GM18861 (cell line): ENCODE results near the gene VWA8.
"Not testable (repeated sequence)": the region's sequence is repeated elsewhere in the genome, so short reads cannot be mapped to it uniquely, and the experiment has no call there.

ENCODE experiments used
- ATAC-seq: cut with Tn5 transposase; IDR thresholded peaks from one replicate; pipeline ENCODE4 v1.9.1; 2021; ENCODE audit not compliant: unreplicated experiment

Gene VWA8

GRCh38 chr13:41928323-41928722 is 32.6 kb downstream of the VWA8 start:
- no peak for ATAC-seq

- no peak for ATAC-seq
Observed at GRCh38 chr13:41925014-41925413, 35.9 kb downstream of the VWA8 start.

- not testable (repeated sequence) for ATAC-seq
Observed at GRCh38 chr13:41922894-41923293, 38.0 kb downstream of the VWA8 start.

GRCh38 chr13:41919741-41920487 is 41.0 kb downstream of the VWA8 start:
- no peak for ATAC-seq

- no peak for ATAC-seq
Observed at GRCh38 chr13:41919031-41919740, 41.7 kb downstream of the VWA8 start.

GRCh38 chr13:41917641-41918040 is 43.3 kb downstream of the VWA8 start:
- no peak for ATAC-seq

GRCh38 chr13:41916173-41916954 is 44.5 kb downstream of the VWA8 start:
- ATAC-seq: peak; percentile 93

- no peak for ATAC-seq
Observed at GRCh38 chr13:41915081-41915480, 45.8 kb downstream of the VWA8 start.

- ATAC-seq: no peak
Observed at GRCh38 chr13:41914552-41914951, 46.4 kb downstream of the VWA8 start.

GRCh38 chr13:41909506-41909905 is 51.4 kb downstream of the VWA8 start:
- ATAC-seq: no peak

- ATAC-seq: peak; percentile 86
Observed at GRCh38 chr13:41905600-41906254, 55.2 kb downstream of the VWA8 start.

- no peak for ATAC-seq
Observed at GRCh38 chr13:41900918-41901317, 60.0 kb downstream of the VWA8 start.

- ATAC-seq: not testable (repeated sequence)
Observed at GRCh38 chr13:41898411-41898810, 62.5 kb downstream of the VWA8 start.

- ATAC-seq: no peak
Observed at GRCh38 chr13:41897126-41897525, 63.8 kb downstream of the VWA8 start.

- no peak for ATAC-seq
Observed at GRCh38 chr13:41895478-41895877, 65.4 kb downstream of the VWA8 start.

- ATAC-seq: no peak
Observed at GRCh38 chr13:41891119-41891518, 69.8 kb downstream of the VWA8 start.

- no peak for ATAC-seq
Observed at GRCh38 chr13:41883147-41883546, 77.8 kb downstream of the VWA8 start.

- not testable (repeated sequence) for ATAC-seq
Observed at GRCh38 chr13:41881890-41882289, 79.0 kb downstream of the VWA8 start.

GRCh38 chr13:41880966-41881365 is 79.9 kb downstream of the VWA8 start:
- ATAC-seq: no peak

- ATAC-seq: no peak
Observed at GRCh38 chr13:41864658-41865057, 96.3 kb downstream of the VWA8 start.

- not testable (repeated sequence) for ATAC-seq
Observed at GRCh38 chr13:41862659-41863058, 98.2 kb downstream of the VWA8 start.
